HK-2 (cell line): ENCODE data around the gene SOX6.

Experiments
- DNase-seq: peaks from one replicate; pipeline ENCODE4 v3.0.0-alpha.2; 2018; ENCODE audit not compliant: unreplicated experiment

SOX6 gene

GRCh38 chr11:15993345-15993744, 363.0 kb downstream of the SOX6 start:
- DNase-seq, result no peak

DNA sequence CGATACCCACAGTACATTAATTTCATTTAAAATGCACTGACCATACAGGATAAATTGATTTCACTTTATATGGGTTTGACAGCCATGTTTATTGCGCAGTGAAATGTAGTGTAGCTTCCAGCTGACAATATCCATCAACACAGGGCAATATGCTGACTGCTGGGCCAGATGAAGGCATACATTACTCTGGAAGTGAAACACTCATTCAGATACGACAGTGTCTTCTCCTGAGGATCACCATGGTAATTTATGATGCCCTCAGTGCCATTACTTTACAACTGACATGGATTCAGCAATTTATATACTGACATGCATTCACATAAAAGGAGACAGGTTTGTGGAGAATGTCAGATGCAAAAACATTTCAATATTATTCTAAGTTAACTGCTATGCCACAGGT, 365.1 kb downstream of the SOX6 start:
- DNase-seq, result no peak

DNA sequence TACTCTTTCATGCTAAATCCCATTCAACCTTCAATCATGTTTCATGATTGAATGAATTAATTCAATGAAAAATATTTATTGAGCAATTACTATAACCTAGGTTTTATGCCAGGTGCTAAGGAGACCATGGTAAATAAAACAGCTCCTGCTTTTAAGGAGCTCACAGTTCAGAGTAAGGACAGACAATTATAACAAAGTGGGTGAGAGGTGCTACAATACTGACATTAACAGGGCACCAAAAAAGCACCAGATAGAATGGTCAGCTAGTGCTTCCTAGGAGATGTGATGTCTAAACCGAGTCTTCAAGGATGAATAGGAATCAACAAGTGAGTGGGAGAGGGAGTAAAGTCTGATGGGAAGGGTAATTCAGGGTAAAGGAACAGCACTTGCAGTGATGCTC, 366.7 kb downstream of the SOX6 start:
- no peak for DNase-seq

DNA sequence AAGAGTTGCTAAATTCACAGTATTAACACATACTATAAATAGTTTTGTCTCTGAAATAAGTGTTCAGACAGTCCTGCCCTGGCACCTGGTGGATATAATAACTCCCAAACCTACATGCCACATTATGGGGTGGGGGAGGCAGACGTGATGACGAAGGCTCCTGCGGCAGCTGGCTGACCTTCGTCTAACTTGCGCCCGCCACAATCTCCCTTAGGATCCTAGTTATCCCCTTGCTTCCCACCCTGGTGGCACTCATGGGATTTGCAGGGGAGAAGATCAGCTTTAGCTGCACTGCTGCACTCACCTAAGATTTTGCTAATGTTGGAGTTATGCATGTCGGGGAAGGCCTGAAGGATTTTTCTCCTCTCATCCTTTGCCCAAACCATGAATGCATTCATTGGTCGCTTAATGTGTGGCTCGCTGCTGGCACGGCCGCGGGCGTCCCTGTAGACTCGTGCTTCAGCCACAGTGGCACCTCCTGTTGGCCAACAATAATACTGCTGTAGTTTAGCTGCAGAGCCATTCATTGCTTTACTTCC, 367.6 kb downstream of the SOX6 start:
- DNase-seq, result no peak

DNA sequence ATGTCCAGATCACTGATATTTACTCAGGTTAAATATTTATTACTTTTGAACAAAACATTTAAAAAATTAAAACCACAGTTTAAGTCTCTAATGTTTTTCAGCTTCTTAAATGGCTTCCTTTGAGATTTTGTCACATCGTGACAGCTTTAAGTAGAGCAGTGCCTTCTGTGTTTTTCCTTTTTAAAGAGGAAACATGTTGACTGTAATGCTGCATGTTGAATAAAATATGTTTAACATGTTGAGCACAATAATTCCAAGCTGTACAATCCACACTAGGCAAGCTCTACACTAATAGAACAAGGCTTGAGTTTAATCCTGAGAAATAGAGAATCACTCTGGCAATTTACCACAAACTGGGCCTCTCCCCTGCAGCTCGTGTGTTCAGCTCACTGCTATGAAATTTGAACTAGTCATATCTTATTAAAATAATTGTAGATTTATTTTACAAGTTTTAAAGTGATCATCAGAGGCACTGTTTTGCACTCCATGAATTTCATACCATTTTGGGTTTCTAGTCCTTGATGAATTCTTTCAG, 368.3 kb downstream of the SOX6 start:
- DNase-seq, result no peak

DNA sequence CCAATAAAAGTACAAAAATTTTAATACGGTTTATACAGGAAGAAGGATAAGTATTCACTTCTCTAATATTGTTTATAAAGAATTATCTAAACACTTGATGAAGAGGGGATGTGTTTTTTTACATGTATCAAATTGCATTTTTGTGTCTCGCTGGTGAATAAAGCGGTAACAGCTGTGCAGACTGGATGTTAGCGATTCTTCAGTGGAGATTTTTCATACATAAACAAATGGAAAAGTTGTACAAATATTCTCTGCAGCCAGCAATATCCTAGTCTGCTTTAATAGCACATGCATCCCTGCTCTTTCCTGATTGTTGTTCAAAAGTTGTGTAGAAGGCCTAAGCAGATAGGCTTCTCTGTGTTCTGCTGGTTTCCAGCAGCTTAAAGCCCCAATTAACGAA, 369.3 kb downstream of the SOX6 start:
- DNase-seq, result no peak

DNA sequence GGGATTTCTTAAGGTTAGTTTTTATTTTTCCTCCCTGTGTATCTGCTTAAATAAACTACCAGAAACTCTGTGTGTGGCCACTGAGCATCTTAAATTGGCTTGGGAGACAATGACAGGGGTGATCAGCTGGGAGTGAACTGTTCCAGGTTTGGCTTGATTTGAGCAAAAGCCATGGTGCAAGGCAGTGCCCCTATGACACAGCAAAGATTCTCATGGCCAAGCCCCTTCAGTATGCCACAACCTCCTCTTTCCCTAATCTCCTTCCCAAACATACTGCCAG, 370.5 kb downstream of the SOX6 start:
- DNase-seq, result no peak

GRCh38 chr11:15985127-15985859, 371.1 kb downstream of the SOX6 start:
- DNase-seq, result no peak

- no peak for DNase-seq
Measured at GRCh38 chr11:15981292-15981691, 375.1 kb downstream of the SOX6 start.

DNA sequence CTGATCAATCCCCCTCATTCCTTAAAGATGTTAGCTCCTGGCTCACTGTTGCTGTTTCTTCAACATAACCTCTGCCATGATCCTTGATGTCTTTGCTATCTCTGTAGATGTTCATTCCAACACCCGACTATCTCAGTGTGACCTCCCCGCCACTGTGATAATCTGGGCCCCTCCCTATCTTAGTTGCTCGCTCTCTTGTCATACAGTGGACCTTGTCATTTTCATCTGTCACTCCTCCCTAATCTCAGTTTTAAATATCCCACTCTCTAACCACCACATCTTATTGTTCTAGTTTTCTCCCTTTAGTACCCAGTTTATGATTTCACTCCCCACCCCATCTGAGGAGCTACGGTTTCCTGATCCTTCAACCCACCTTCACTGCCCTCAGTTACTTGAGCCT, 379.2 kb downstream of the SOX6 start:
- no peak for DNase-seq

DNA sequence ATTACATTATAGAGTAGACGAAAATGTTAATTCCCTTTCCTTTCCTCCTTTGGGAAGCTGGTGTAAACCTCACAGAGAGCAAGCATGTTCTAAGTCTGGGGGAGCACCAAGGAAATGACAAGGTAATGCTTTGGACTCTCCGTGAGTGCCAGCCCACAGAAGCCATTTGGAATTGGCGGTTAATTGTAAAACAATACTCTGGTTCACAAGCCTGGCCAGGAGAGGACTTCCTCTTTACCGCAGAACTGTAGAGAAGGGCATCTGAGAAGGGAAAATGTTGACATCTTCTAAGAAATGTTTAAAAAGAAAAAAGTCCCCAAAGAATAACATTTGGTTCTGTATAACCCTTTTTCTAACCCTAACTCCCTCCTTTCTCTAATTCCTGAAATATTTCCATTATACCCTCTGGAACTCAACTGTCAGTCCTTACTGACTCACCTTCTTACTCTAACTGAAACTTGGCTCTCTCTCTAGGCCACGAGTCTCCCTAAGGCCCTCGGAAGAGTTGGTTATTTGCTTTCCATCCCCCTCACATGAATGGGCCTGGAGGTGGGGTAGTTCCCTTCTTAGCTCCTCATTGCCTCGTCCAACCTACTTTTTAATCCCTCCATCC, 379.8 kb downstream of the SOX6 start:
- DNase-seq, result no peak

DNA sequence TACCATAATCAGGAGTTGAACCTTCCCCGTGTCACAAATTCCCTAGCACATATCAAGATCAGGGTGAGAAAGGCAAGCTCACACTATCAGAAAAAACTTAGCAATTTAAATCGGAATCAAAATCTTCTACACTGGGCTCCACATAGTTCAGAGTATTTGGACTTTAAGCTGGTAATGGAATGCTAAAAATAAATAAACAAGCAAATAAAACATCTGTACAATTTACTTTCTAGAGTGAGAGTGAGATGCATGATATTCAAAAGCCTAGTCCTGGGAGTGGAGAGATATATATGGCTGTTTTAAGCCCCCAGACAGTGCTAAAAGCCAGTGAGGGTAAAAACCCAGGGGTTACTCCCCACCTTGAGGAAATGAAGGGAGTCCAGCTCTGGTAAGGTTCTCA, 380.6 kb downstream of the SOX6 start:
- no peak for DNase-seq

DNA sequence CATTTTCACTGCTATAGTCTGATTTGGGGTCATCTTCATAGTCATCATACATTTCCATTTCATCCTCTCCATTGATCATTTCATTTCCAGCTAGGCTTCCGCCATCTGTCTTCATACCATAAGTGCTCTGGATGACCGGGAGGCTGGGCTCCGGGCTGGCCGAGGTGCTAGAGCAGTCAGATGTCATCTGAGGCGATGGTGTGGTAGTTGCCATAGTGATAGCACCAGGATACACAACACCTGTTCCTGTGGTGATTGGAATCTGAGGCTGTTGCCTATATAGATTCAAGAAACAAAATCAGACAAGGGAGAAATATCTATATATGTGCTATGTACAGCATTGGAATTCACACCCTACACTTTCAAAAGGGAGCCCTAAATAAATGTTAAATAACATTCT, 383.5 kb downstream of the SOX6 start:
- DNase-seq, result no peak

DNA sequence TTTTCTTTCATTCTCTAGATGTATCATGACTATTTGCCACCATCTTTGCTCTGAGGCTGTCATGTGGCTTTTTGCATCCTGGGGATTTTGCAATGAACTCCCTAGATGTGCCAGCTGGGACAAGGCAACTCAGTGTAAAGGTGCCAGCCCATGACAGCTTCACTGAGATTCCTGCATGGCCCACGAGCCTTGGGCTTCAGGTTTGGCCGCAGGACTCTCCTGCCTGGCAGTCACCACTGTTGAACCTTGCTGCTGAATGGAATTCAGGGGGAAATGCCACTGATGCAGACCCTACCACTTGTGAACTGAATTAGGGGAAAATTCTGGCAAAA, 385.2 kb downstream of the SOX6 start:
- no peak for DNase-seq

DNA sequence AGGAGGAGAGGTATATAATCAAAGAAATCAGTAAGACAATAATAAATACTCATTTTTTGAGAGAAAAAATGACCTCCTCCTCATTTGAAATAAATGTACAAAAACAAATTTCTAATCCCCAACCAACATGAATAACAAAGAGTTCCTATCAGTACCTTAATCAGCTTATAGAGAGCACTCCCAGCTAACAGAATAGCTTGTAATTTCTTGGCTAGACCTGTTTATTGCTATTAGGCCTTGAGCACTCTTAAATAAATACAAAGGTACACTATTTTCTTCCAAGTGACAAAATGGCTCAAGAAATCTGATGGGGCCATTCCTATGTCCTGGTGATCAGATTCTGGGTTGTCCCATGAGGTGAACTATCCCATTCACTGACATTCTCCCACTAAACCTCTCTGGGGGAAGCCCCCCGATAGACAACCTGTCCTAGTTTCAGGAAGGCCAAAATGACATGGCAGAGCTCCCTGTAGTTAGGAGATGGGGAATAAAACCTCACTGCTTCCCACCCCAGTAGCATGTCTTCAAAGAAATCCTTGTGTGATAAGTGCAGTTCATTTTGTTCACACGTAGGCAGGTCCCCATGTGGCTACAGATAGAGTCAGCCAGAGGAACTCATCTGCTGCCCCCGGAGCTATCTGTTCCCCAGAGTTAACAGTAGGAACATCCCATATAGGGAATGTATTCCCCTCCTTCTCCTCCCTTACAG, 385.7 kb downstream of the SOX6 start:
- no peak for DNase-seq

- no peak for DNase-seq
Measured at GRCh38 chr11:15969701-15970329, 386.5 kb downstream of the SOX6 start.

DNA sequence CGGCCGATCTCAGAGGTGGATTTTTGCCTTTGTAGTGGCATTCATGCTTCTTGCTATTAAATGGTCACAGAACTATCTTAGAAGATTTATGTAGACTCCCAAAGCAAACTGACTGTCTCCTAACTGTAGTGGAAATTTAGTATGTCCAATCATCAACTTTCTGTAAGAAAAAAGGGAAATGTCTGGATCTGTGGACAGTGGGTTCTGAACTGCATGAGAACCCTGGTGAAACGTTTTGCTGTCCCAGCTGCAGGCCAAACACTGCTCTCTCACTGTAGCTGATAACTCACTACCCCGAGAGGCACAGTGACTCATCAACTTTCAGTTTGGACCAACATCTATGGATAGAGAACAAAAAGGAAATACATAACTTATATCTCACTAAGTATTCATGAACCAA, 387.1 kb downstream of the SOX6 start:
- no peak for DNase-seq

- no peak for DNase-seq
Measured at GRCh38 chr11:15968461-15969130, 387.8 kb downstream of the SOX6 start.

- no peak for DNase-seq
Measured at GRCh38 chr11:15967966-15968365, 388.4 kb downstream of the SOX6 start.

- DNase-seq, result no peak
Measured at GRCh38 chr11:15967166-15967565, 389.2 kb downstream of the SOX6 start.

DNA sequence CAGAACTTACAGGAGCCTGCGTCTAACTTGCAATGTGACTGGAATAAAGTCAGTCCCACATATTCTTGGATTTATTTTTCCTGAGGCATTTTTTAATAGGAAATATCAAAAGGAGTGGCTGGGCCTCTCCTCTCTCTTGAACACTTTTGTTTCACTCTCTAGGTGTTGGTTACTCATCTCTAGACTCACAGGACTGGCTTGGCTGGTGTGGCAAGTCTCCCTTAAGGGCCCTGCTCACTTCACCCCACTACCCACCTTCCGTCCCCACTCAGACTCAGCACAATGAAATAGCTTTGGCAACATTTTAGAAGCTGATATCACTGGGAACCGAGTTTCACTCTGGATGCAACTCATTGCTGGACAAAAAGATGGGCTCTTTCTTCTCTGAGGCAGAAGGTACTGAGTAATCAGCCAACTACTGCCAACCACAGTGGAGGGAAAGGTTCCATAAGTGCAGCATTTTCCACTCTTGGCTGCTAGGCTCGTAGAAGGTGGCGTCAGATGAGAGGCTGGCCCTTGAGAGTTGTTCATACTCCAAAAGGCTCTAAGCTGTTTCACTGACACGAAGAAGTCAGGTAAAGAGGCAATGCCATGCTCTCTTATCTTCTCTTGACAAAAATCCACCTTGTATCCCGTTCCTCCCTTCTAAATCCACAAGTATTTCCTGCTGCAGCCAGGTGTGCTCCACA, 390.6 kb downstream of the SOX6 start:
- DNase-seq, result no peak
